Endothelial cell of umbilical vein (primary cell): ENCODE data around the gene CBL.

Experiments
- CTCF ChIP-seq, 2 donors: IDR thresholded peaks; 1 replicate in 1 of 2; 2 replicates in 1 of 2; pipeline ENCODE4 v1.5.1; 2011; ENCODE audit warnings: low read length in 2 of 2, mild to moderate bottlenecking in 2 of 2, moderate library complexity in 2 of 2, control low read depth in 1 of 2, inconsistent platforms in 1 of 2, low read depth in 1 of 2; ENCODE audit not compliant: insufficient read depth in 1 of 2; ENCODE audit errors: extremely low read depth in 1 of 2
- EZH2 ChIP-seq: IDR thresholded peaks from 2 replicates; pipeline ENCODE4 v1.6.1; 2012; ENCODE audit warnings: borderline replicate concordance, low read depth, mild to moderate bottlenecking, moderate library complexity, low read length, inconsistent platforms; ENCODE audit not compliant: severe bottlenecking
- FOS ChIP-seq: IDR thresholded peaks from 2 replicates; pipeline ENCODE4 v1.6.1; 2011; ENCODE audit warnings: mild to moderate bottlenecking, low read length, moderate library complexity, borderline replicate concordance; ENCODE audit not compliant: insufficient read depth
- GATA2 ChIP-seq: IDR thresholded peaks from 2 replicates; pipeline ENCODE4 v1.7.0; 2011; ENCODE audit warnings: low read depth, mild to moderate bottlenecking, moderate library complexity, mixed read lengths, low read length; ENCODE audit not compliant: insufficient read length, insufficient read depth
- JUN ChIP-seq: IDR thresholded peaks from 2 replicates; pipeline ENCODE4 v1.6.1; 2011; ENCODE audit warnings: borderline replicate concordance, low read depth; ENCODE audit not compliant: insufficient read length, insufficient read depth
- MAX ChIP-seq: IDR thresholded peaks from 2 replicates; pipeline ENCODE4 v1.6.1; 2011; ENCODE audit not compliant: insufficient read depth, insufficient read length
- MYC ChIP-seq: IDR thresholded peaks from one replicate; pipeline ENCODE4 v1.6.1; 2011; ENCODE audit warnings: mild to moderate bottlenecking, low read depth, low read length
- POLR2A ChIP-seq: IDR thresholded peaks from 2 replicates; pipeline ENCODE4 v1.6.1; 2012; ENCODE audit warnings: low read depth, mild to moderate bottlenecking, control low read depth, low read length
- POLR2AphosphoS5 ChIP-seq: IDR thresholded peaks from 2 replicates; pipeline ENCODE4 v1.6.1; 2012; ENCODE audit warnings: low read depth, mild to moderate bottlenecking, control low read depth, low read length, moderate library complexity; ENCODE audit not compliant: insufficient read depth

- TF ChIP-seq POLR2A (no peak), CTCF (IDR thresholded peaks at IDR 0.05; ENCODE audit: extremely low read depth in 1 of 2, insufficient read depth in 1 of 2, low read depth in 1 of 2, low read length in 2 of 2) (no peak), EZH2 (no peak), JUN (no peak), POLR2AphosphoS5 (no peak), MAX (no peak), GATA2 (no peak), MYC (no peak), FOS (no peak)
Observed at GRCh38 chr11:119347940-119348605, 141.9 kb downstream of the CBL start.
